Measurements from ENCODE around the gene DNASE1.

Gene DNASE1

DNA sequence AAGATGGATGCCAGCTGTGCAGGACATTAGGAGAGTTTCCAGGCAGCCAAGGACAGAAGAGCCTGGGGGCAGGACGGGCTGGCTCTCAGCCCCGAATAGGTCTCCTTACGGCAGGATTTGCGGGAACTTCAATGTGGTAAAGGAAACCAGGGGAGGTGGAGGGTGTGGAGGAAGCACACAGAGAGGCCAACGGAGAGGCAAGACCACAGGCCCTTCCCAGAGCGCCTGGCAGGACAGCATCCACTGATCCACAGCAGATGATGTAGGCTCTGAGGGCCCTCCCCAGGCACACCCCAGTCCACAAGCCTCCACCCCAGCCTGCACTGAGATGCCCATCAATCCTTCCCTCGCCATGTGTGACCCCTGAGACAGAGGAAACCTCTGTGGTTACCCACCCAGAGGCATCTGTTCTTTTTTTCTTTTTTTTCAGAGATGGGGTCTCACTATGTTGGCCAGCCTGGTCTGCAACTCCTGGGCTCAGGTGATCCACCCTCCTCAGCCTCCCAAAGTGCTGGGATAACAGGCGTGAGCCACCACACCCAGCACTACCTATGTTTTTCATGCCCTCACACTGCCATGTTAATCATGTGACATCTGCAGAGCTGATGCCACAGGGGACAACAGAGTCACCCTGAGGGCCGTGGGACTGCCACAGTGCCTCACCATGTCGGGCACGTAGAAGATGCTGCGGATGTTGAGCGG is 19.3 kb downstream of the DNASE1 start:
- TF ChIP-seq POLR2AphosphoS5 (IDR thresholded peaks at IDR 0.05; ENCODE audit: low read depth, low read length), result no peak
- no peak for TF ChIP-seq TAF1 (IDR thresholded peaks at IDR 0.05; ENCODE audit: borderline replicate concordance, insufficient read depth, low read length)

DNA sequence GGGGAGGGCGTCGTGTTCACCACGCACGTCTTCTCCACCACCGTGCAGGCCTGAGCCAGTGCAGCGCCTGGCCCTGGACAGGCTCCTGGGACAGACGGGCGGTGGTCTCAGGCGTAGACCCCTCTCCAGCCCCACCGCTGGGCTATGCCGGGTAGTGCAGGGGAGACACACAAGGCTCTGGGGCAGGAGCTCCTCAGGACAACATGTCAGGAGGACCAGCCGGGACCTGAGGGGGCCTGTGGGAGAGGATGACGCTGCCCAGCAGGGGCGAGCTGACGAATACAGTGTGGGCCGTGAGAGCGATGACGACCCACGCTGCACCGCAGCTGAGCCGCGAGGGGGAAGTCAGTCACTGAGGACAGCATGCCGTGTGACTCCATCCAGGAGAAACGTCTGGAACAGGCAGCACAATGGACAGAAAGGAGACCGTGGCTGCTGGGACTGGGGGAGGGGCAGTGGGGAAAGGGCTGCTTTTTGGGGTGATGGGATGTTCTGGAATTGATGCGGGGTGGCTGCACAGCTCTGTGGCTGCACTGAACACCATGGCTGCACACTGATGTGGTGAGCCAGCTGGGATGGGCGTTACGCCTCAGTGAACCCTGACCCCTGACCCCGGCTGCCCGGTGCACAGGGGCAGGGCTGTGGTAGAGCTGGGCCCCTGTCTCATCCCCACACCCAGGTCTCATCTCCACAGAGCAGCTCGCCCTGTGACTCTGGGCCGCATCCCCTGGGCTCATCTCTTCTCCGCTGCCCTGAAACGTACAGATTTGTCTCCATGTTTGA is 20.2 kb downstream of the DNASE1 start:
- TF ChIP-seq FOXP2 (optimal IDR thresholded peaks at IDR 0.05; ENCODE audit: borderline replicate concordance, extremely low read depth, extremely low read length, insufficient read depth), result no peak
- TF ChIP-seq TAF1 (IDR thresholded peaks at IDR 0.05; ENCODE audit: borderline replicate concordance, insufficient read depth, low read length), result no peak
- no peak for TF ChIP-seq POLR2AphosphoS5 (IDR thresholded peaks at IDR 0.05; ENCODE audit: low read depth, low read length)
- TF ChIP-seq, protein P1, sequence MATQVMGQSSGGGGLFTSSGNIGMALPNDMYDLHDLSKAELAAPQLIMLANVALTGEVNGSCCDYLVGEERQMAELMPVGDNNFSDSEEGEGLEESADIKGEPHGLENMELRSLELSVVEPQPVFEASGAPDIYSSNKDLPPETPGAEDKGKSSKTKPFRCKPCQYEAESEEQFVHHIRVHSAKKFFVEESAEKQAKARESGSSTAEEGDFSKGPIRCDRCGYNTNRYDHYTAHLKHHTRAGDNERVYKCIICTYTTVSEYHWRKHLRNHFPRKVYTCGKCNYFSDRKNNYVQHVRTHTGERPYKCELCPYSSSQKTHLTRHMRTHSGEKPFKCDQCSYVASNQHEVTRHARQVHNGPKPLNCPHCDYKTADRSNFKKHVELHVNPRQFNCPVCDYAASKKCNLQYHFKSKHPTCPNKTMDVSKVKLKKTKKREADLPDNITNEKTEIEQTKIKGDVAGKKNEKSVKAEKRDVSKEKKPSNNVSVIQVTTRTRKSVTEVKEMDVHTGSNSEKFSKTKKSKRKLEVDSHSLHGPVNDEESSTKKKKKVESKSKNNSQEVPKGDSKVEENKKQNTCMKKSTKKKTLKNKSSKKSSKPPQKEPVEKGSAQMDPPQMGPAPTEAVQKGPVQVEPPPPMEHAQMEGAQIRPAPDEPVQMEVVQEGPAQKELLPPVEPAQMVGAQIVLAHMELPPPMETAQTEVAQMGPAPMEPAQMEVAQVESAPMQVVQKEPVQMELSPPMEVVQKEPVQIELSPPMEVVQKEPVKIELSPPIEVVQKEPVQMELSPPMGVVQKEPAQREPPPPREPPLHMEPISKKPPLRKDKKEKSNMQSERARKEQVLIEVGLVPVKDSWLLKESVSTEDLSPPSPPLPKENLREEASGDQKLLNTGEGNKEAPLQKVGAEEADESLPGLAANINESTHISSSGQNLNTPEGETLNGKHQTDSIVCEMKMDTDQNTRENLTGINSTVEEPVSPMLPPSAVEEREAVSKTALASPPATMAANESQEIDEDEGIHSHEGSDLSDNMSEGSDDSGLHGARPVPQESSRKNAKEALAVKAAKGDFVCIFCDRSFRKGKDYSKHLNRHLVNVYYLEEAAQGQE (IDR thresholded peaks at IDR 0.05; ENCODE audit: insufficient read depth in 1 of 2, low read depth in 2 of 2, low read length in 2 of 2), result no peak
- no peak for TF ChIP-seq SIN3A (IDR thresholded peaks at IDR 0.05; ENCODE audit: borderline replicate concordance, insufficient read depth, low read length)

DNA sequence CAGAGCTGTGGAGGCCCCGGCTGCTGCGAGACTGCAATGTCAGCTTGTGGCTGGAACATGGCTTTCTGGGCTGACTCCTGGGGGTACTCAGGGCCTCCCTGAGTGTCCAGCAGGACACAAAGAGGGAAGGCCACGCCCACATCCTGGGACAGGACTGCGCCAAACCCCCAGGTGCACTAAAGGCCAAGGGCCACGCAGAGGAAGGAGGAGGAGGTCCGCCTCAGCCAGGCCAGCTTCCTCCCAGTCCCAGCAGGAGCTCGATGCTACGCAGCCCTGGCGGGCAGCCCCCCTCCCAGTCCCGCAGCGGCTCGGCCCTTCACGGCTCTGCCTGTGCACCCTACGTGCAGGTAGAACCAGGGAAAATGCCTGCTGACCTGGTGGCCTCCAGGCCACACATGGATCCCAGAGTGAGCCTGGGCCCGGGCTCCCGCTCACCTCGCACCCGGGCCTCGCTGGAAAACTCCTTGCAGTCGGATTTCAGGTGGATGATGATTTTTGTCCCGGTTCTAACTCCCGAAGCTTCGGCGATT is 21.2 kb downstream of the DNASE1 start:
- TF ChIP-seq POLR2AphosphoS5 (IDR thresholded peaks at IDR 0.05; ENCODE audit: low read depth, low read length) (no peak), SIN3A (IDR thresholded peaks at IDR 0.05; ENCODE audit: borderline replicate concordance, insufficient read depth, low read length) (no peak), TAF1 (IDR thresholded peaks at IDR 0.05; ENCODE audit: borderline replicate concordance, insufficient read depth, low read length) (no peak), FOXP2 (optimal IDR thresholded peaks at IDR 0.05; ENCODE audit: borderline replicate concordance, extremely low read depth, extremely low read length, insufficient read depth) (no peak)
- TF ChIP-seq, protein P1 (IDR thresholded peaks at IDR 0.05; ENCODE audit: insufficient read depth in 1 of 2, low read depth in 2 of 2, low read length in 2 of 2), result no peak

DNA sequence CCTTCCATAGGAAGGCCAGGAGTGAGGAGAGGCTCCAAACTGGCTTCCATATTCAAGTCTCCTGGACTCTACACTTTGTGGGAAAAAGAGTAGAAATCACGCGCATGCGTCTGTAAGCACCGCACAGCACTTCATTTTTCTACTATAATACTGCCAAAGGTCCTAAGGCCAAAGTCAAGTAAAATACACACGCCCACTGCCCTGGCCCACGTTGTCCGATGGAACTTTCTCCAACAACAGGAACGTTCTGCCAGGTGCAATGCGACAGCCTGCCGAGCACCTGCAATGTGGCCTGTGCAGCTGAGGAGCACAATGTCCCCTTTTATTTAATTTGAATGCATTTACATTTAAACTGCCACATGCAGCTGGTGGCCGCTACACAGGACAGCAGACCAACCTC is 23.5 kb downstream of the DNASE1 start:
- TF ChIP-seq FOXP2 (optimal IDR thresholded peaks at IDR 0.05; ENCODE audit: borderline replicate concordance, extremely low read depth, extremely low read length, insufficient read depth) (no peak), POLR2AphosphoS5 (IDR thresholded peaks at IDR 0.05; ENCODE audit: low read depth, low read length) (no peak), TAF1 (IDR thresholded peaks at IDR 0.05; ENCODE audit: borderline replicate concordance, insufficient read depth, low read length) (no peak), SIN3A (IDR thresholded peaks at IDR 0.05; ENCODE audit: borderline replicate concordance, insufficient read depth, low read length) (no peak)
- TF ChIP-seq, protein P1 (IDR thresholded peaks at IDR 0.05; ENCODE audit: insufficient read depth in 1 of 2, low read depth in 2 of 2, low read length in 2 of 2), result no peak

DNA sequence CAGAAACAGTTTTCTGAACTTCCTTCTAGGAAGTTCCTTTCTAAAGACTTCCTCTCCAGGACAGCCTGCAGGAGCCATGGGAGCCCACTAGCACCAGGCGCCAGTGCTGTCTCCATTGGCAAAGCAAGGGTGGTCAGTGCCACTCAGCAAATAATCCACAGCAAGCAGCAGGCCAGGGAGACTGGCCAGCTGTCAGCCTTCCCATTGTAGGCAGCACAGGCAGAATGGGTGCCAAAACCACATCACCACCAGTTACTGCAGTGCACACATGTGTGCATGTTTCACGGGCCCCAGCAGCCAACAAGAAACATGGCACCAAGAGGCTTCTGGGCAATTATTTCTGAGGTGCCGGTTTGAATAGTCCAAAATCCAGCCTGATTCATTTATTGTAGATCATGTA is 26.7 kb downstream of the DNASE1 start:
- no peak for TF ChIP-seq FOXP2 (optimal IDR thresholded peaks at IDR 0.05; ENCODE audit: borderline replicate concordance, extremely low read depth, extremely low read length, insufficient read depth)
- TF ChIP-seq, protein P1 (IDR thresholded peaks at IDR 0.05; ENCODE audit: insufficient read depth in 1 of 2, low read depth in 2 of 2, low read length in 2 of 2), result no peak
